GM10248 (cell line): ENCODE results near the gene ZBTB25.
"Not testable (repeated sequence)": the region's sequence is repeated elsewhere in the genome, so short reads cannot be mapped to it uniquely, and the experiment has no call there.

Source experiments
- CTCF ChIA-PET: fragments of 300-600 bp; sonication (Branson Sonifier 250); formaldehyde crosslinking; extraction: SDS; loops from one replicate; lab custom pipeline; 2021; ENCODE audit warnings: antibody characterized with exemption; lab: Yijun Ruan, JAX
- POLR2A ChIA-PET: fragments of 350-650 bp; sonication (Branson Sonifier 250); formaldehyde crosslinking; extraction: SDS; loops from one replicate; lab custom pipeline; 2020; ENCODE audit warnings: antibody characterized with exemption; lab: Yijun Ruan, JAX
- DNase-seq: peaks from one replicate; pipeline ENCODE4 v3.0.0; 2012; ENCODE audit errors: extremely low spot score
- CTCF ChIP-seq: IDR thresholded peaks from 2 replicates; pipeline ENCODE4 v1.5.1; 2012; ENCODE audit warnings: mild to moderate bottlenecking, low read depth; ENCODE audit errors: extremely low read depth, missing control alignments, control extremely low read depth

The ZBTB25 gene

DNA sequence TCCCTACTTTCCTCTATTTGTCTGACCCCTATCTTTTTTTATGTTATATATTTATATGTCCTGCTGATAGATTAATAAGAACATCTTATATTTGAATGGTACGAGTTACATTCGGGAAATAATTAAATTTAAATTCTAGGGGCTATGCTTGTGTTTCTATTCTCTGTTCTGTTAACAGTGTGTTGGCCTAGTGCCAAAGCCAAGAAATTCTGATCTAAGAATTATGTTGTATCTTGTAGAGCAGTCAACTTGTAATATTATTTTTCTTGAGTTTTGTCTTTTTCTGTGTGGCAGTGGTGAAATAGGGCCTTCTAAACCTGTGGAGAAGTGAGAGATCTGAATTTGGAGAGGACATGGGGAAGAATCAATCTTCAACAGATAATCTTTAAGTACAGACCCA lies 27.9 kb upstream of the ZBTB25 start:
- POLR2A ChIA-PET, result no interaction called here
- no peak for TF ChIP-seq CTCF
- CTCF ChIA-PET, result interaction anchor here (0.9 to 2.5 kb wide), 2 partner anchors 16 to 21 kb away, joined by 4 to 6 read pairs; no protein-coding TSS in a partner anchor
- no peak for DNase-seq

- ChIA-PET CTCF (interaction anchor here (1.5 to 7.6 kb wide), 3 partner anchors 10 to 14 kb away, joined by 5 to 56 read pairs (median 8); no protein-coding TSS in a partner anchor), POLR2A (no interaction called here)
- no peak for DNase-seq
- TF ChIP-seq CTCF, result no peak
Observed at GRCh38 chr14:64525354-64525753, 21.7 kb upstream of the ZBTB25 start.

DNA sequence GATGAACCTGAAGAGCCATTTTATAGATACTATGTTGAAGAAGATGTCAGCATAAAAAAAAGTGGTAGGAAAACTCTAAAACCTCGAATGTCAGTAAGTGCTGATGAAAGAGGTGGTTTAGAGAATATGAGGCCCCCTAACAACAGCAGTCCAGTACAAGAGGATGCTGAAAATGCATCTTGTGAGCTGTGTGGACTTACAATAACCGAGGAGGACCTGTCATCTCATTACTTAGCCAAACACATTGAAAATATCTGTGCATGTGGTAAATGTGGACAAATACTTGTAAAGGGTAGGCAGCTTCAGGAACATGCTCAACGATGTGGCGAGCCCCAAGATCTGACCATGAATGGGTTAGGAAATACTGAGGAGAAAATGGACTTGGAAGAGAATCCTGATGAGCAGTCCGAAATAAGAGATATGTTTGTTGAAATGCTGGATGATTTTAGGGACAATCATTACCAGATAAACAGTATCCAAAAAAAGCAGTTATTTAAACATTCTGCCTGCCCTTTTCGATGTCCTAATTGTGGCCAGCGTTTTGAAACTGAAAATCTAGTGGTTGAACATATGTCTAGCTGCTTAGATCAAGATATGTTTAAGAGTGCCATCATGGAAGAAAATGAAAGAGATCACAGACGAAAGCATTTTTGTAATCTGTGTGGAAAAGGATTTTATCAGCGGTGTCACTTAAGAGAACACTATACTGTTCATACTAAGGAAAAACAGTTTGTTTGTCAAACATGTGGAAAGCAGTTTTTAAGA lies 19.1 kb upstream of the ZBTB25 start:
- DNase-seq, result no peak
- ChIA-PET CTCF (interaction anchor here (1.0 to 7.6 kb wide), 3 partner anchors 11 to 17 kb away, joined by 3 to 56 read pairs (median 5); partner anchors contain the start of gene HSPA2), POLR2A (interaction anchor here (0.7 kb wide), 1 partner anchor 18 kb away, joined by 3 read pairs; the partner anchor contains the start of gene HSPA2)
- no peak for TF ChIP-seq CTCF

DNA sequence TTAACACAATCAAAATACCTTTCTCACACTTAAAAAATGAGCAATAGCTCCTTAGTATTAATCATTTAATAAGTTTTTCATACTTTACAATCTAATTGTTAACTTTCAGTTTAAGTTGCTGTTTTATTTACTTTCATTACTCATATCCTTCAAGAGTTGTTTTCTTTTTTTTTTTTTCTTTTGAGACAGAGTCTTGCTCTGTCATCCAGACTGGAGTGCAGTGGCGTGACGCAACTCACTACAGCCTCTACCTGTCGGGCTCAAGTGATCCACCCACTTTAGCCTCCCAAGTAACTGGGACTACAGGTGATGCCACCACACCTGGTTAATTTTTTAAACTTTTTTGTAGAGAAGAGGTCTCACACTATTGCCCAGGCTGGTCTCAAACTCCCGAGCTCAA lies 17.1 kb upstream of the ZBTB25 start:
- no peak for TF ChIP-seq CTCF
- CTCF ChIA-PET, result interaction anchor here (0.9 to 7.6 kb wide), 3 partner anchors 10 to 51 kb away, joined by 4 to 56 read pairs (median 6); no protein-coding TSS in a partner anchor
- POLR2A ChIA-PET, result no interaction called here
- no peak for DNase-seq

DNA sequence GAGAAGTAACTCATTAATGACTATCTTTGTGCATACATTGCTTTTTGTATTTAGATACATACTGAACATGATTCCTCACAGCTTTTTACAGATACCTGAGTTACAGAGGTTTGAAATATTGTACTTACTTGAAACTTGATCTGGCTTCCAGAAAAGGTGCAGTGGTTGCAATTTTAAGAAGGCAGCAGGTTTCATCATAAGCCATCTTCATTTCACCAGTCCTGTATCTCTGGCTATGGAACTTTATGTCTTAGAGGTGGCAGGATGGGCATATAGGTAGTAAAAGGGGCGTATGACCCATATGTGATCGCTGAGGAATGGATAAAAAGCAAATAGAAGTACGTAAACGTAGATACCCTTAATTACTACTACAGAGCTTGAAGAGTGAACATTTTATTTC lies 14.6 kb upstream of the ZBTB25 start:
- TF ChIP-seq CTCF, result no peak
- CTCF ChIA-PET, result no interaction called here
- DNase-seq, result no peak
- POLR2A ChIA-PET, result interaction anchor here (0.7 kb wide), 1 partner anchor 190 kb away, joined by 5 read pairs; no protein-coding TSS in a partner anchor

GRCh38 chr14:64517667-64518066 lies 14.0 kb upstream of the ZBTB25 start:
- CTCF ChIA-PET, result interaction anchor here (0.8 kb wide), 1 partner anchor 16 kb away, joined by 3 read pairs; no protein-coding TSS in a partner anchor
- DNase-seq, POLR2A ChIA-PET: not testable (repeated sequence)

DNA sequence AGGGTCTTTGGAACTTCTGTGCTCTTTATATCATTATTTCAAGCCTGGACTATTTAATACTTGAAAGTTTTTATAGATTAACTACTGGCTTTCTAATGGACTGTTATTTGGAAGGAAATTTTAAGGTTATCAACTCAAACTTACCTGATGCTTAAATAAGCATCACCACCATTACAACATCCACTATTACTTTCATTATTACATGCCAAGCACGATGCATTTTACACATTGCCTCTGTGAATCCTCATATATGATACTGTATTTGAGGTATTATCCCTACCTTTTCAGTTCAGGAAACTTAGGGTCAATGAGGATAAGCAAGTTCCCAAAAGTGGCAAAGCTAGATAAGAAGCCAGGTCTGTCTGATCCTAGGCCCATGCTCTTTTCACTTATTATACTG lies 13.3 kb upstream of the ZBTB25 start:
- no peak for TF ChIP-seq CTCF
- POLR2A ChIA-PET, result interaction anchor here (1.4 kb wide), 1 partner anchor 23 kb away, joined by 3 read pairs; the partner anchor contains the start of gene HSPA2
- CTCF ChIA-PET, result interaction anchor here (0.8 kb wide), 1 partner anchor 17 kb away, joined by 3 read pairs; no protein-coding TSS in a partner anchor
- DNase-seq, result no peak
